ENCODE measurements around the gene MRPL57. TPM values are rescaled to one million over a fixed set of nuclear protein-coding genes. Genes with fewer than 3 reads are reported as not detected.

The MRPL57 gene

DNA sequence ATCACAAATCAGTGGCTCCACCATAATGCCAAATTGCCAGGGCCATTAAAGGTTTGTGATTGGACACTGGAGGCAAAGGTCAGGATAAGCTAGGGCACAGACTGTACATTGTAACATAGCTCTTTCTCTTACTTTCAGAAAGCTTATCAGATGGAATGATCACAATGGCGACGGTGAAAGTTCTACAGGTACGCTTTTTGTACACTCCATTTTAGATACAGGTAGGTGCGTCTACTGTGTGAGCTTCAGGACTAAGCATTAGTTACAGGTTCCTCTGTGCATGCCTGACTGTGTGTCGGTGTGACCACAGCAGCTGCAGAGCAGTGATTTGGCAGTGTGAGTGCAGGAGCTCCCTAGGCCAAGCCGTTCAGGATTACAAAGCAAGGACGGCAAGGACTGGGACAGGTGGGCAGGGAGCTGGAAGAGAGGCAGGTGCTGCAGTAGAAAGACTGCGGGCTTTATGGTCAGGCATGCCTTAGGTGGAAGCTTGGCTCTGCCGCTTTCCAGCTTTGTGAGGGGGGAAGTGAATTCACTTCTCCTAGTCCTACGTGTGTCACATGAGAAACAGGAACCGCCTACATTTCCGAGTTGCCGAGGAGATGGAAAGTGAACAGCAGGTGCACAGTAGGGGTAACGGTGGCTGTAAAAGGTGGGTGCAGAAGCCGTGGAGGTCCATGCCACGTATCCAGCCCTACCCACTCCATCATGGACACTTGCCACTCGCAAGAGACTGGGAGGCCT lies 49.6 kb downstream of the MRPL57 start:
- no peak overlapping the region for H3K18ac ChIP-seq (ENCODE audit: low read depth in 1 of 2, low read length in 2 of 2)

DNA sequence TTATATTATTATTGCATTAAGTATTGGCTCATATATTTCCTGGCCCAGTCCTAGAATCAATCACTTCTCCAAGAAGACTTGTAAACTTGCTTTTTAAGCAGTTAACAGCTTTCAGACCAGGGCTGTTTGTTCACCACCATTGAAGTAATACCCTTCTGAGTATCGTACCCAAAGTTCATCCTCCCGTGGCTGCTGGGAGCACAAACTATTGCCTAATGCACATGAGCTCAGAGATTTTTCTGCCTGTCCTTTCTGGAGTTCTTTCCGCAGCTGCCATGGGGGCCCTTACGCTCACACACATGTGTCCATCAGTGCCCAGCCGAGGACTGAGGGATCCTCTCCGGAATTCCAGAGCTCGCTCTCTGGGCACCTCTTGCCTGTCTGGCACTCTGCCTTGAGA lies 51.5 kb downstream of the MRPL57 start:
- Histone ChIP-seq H3K79me1 (replicated peaks; ENCODE audit: low read length, poor library complexity, severe bottlenecking) (no peaks in the 10 kb centered on the region), H3K23ac (ENCODE audit: low read length in 2 of 2) (no peak overlapping the region), H3K4me2 (ENCODE audit: low read length, poor library complexity, severe bottlenecking) (no peak overlapping the region), H2AK5ac (ENCODE audit: low read length, severe bottlenecking) (no peak overlapping the region), H4K91ac (ENCODE audit: low read length) (no peak overlapping the region), H3K18ac (ENCODE audit: low read depth in 1 of 2, low read length in 2 of 2) (no peak overlapping the region), H3K9me3 (ENCODE audit: control insufficient read depth, low read length) (no peaks in the 10 kb centered on the region), H3K14ac (ENCODE audit: low read length in 2 of 2) (no peak overlapping the region), H3K27ac (ENCODE audit: low read length, poor library complexity, severe bottlenecking) (no peak overlapping the region), H3K36me3 (ENCODE audit: control insufficient read depth in 1 of 2, insufficient read depth in 2 of 2, low read depth in 1 of 2, low read length in 2 of 2) (no peaks in the 10 kb centered on the region), H4K8ac (ENCODE audit: low read length) (no peak overlapping the region), H3K4me1 (ENCODE audit: control insufficient read depth, insufficient read depth, low read depth, low read length) (no peaks in the 10 kb centered on the region), H3K9ac (ENCODE audit: low read length) (no peak overlapping the region), H2BK15ac (ENCODE audit: low read depth, poor library complexity, severe bottlenecking) (no peak overlapping the region), H3K4me3 (ENCODE audit: insufficient read depth in 1 of 2, low read depth in 1 of 2, low read length in 2 of 2) (no peak overlapping the region), H2BK5ac (ENCODE audit: low read depth, low read length, poor library complexity, severe bottlenecking) (no peak overlapping the region), H2AFZ (ENCODE audit: low read depth, low read length) (no peak overlapping the region), H3K27me3 (ENCODE audit: control insufficient read depth in 1 of 2, insufficient read depth in 1 of 2, low read length in 2 of 2) (peaks cover 0 to 10% of the 10 kb centered on the region in 2 experiments), H3K4ac (ENCODE audit: low read depth in 1 of 2, low read length in 2 of 2) (no peak overlapping the region), H2BK120ac (ENCODE audit: low read depth, low read length) (no peak overlapping the region), H2BK12ac (ENCODE audit: low read length in 2 of 2) (no peak overlapping the region)
- 93% methylated on average over 7 of the region's 7 CpGs for WGBS
- DNase-seq = no peak

More for the DNA sequence above, 49.6 kb downstream of the MRPL57 start:
- H2AFZ ChIP-seq (ENCODE audit: low read depth, low read length) = no peak overlapping the region
- H2BK120ac ChIP-seq (ENCODE audit: low read depth, low read length) = no peak overlapping the region
- H4K8ac ChIP-seq (ENCODE audit: low read length) = no peak overlapping the region
- H4K91ac ChIP-seq (ENCODE audit: low read length) = no peak overlapping the region
- H3K4me1 ChIP-seq (ENCODE audit: control insufficient read depth, insufficient read depth, low read depth, low read length) = no peaks in the 10 kb centered on the region
- no peak overlapping the region for H2BK5ac ChIP-seq (ENCODE audit: low read depth, low read length, poor library complexity, severe bottlenecking)
- H3K79me1 ChIP-seq (replicated peaks; ENCODE audit: low read length, poor library complexity, severe bottlenecking) = no peaks in the 10 kb centered on the region
- no peak for DNase-seq
- peaks cover 3% of the 10 kb centered on the region for H3K9me3 ChIP-seq (ENCODE audit: control insufficient read depth, low read length)
- H3K27ac ChIP-seq (ENCODE audit: low read length, poor library complexity, severe bottlenecking) = no peak overlapping the region
- H3K4ac ChIP-seq (ENCODE audit: low read depth in 1 of 2, low read length in 2 of 2) = no peak overlapping the region
- H2AK5ac ChIP-seq (ENCODE audit: low read length, severe bottlenecking) = no peak overlapping the region
- no peak overlapping the region for H3K14ac ChIP-seq (ENCODE audit: low read length in 2 of 2)
- WGBS = 86% methylated on average over 14 of the region's 17 CpGs
- H2BK12ac ChIP-seq (ENCODE audit: low read length in 2 of 2) = no peak overlapping the region
- no peak overlapping the region for H3K4me3 ChIP-seq (ENCODE audit: insufficient read depth in 1 of 2, low read depth in 1 of 2, low read length in 2 of 2)
- H3K36me3 ChIP-seq (ENCODE audit: control insufficient read depth in 1 of 2, insufficient read depth in 2 of 2, low read depth in 1 of 2, low read length in 2 of 2) = no peaks in the 10 kb centered on the region
- H3K23ac ChIP-seq (ENCODE audit: low read length in 2 of 2) = no peak overlapping the region
- H2BK15ac ChIP-seq (ENCODE audit: low read depth, poor library complexity, severe bottlenecking) = no peak overlapping the region
- H3K27me3 ChIP-seq (ENCODE audit: control insufficient read depth in 1 of 2, insufficient read depth in 1 of 2, low read length in 2 of 2) = peaks cover 0 to 10% of the 10 kb centered on the region in 2 experiments
- H3K9ac ChIP-seq (ENCODE audit: low read length) = no peak overlapping the region
- no peak overlapping the region for H3K4me2 ChIP-seq (ENCODE audit: low read length, poor library complexity, severe bottlenecking)

Small RNA genes within 50 kb of the gene (small RNA-seq; reads per million reads assigned to genes)
- gene AL158032.1 (ENCODE audit: low read depth) = not detected
- not detected for gene RF00086 (ENCODE audit: low read depth)
